ENCODE measurements around the gene MRC1.

GRCh38 chr10:17848646-17849045 is 39.5 kb downstream of the MRC1 start:
- TF ChIP-seq POLR2A (IDR thresholded peaks at IDR 0.05) (no peak), CTCF (IDR thresholded peaks at IDR 0.05) (no peak)

All from uterus (tissue), 2 donors.